IMR-90 (cell line): ENCODE results near the gene MSI2.

Experiments used
- POLR2A ChIP-seq: IDR thresholded peaks from 2 replicates; pipeline ENCODE4 v1.6.1; 2012; ENCODE audit warnings: mild to moderate bottlenecking, low read depth, low read length
- TF ChIP-seq, protein P1 (sequence below): conservative IDR thresholded peaks from 2 replicates; pipeline ENCODE4 v1.5.1; 2012; ENCODE audit warnings: mild to moderate bottlenecking, low read depth, low read length, improper control_type of control experiment

DNA sequence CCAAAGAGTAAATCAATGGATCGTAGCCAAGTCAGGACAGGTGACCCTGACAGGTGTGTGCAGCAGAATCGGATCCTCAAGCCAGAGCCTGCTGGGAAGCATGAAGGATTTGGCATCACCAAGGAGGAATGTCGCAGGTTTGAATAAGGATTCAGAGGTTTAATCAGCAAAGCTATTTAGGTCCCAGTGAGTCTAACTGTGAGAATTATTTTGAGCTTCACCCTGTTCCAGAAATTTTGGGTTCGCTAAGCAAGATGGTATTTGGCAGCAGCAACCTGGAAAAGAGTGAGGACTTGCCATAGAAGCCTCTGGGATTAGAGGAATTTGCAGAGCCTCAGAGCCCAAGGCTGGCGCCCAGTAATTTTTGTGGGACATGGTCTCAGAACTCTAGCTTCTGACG is 315.7 kb downstream of the MSI2 start:
- no peak for TF ChIP-seq POLR2A
- TF ChIP-seq, protein P1, sequence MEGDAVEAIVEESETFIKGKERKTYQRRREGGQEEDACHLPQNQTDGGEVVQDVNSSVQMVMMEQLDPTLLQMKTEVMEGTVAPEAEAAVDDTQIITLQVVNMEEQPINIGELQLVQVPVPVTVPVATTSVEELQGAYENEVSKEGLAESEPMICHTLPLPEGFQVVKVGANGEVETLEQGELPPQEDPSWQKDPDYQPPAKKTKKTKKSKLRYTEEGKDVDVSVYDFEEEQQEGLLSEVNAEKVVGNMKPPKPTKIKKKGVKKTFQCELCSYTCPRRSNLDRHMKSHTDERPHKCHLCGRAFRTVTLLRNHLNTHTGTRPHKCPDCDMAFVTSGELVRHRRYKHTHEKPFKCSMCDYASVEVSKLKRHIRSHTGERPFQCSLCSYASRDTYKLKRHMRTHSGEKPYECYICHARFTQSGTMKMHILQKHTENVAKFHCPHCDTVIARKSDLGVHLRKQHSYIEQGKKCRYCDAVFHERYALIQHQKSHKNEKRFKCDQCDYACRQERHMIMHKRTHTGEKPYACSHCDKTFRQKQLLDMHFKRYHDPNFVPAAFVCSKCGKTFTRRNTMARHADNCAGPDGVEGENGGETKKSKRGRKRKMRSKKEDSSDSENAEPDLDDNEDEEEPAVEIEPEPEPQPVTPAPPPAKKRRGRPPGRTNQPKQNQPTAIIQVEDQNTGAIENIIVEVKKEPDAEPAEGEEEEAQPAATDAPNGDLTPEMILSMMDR, result no peak
